WERI-Rb-1 (cell line): ENCODE results near the gene EBF3.

Source experiments
- DNase-seq: peaks from one replicate; pipeline ENCODE4 v3.0.0-alpha.2; 2020
- H3K27ac ChIP-seq: fragments of 250-450 bp; sonication (Bioruptor Pico); 2 replicates; pipeline ENCODE4 v1.5.1; 2020; ENCODE audit warnings: mild to moderate bottlenecking, moderate library complexity
- H3K27me3 ChIP-seq: fragments of 250-450 bp; sonication (Bioruptor Pico); 2 replicates; pipeline ENCODE4 v1.5.1; 2021; ENCODE audit warnings: mild to moderate bottlenecking, low read depth, moderate library complexity; ENCODE audit not compliant: insufficient read depth, severe bottlenecking
- H3K36me3 ChIP-seq: fragments of 250-450 bp; sonication (Bioruptor Pico); 2 replicates; pipeline ENCODE4 v1.5.1; 2020; ENCODE audit warnings: mild to moderate bottlenecking, moderate library complexity
- H3K4me3 ChIP-seq: 2 replicates; pipeline ENCODE4 v1.5.1; 2011; ENCODE audit warnings: low read depth, mild to moderate bottlenecking, control low read depth, low read length
- H3K9me3 ChIP-seq: fragments of 250-450 bp; sonication (Bioruptor Pico); 2 replicates; pipeline ENCODE4 v1.5.1; 2021; ENCODE audit warnings: mild to moderate bottlenecking, moderate library complexity; ENCODE audit not compliant: severe bottlenecking
- TF ChIP-seq, protein P1 (sequence below): IDR thresholded peaks from 2 replicates; pipeline ENCODE4 v1.5.1; 2011; ENCODE audit warnings: low read depth, mild to moderate bottlenecking, control low read depth, inconsistent platforms, low read length

The EBF3 gene

DNA sequence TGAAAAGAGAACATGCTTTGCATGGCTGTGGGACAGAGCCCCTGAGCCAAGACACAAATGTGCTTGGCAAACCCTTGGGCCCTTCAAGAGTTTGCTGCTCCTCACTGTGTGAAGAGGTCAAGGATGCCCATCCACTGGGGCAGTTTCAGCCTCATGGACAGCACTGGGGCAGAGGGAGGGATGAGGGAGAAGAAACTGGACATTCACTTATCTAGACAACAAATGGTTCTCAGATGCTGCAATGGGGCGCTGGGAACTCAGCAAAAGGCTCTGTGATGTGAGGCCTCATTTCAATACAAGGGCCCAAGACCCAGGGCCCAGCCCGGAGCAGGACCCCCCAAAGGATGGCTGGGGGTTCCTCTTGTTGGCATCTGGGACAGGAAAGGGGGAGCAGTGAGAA, 49.1 kb downstream of the EBF3 start:
- TF ChIP-seq, protein P1, sequence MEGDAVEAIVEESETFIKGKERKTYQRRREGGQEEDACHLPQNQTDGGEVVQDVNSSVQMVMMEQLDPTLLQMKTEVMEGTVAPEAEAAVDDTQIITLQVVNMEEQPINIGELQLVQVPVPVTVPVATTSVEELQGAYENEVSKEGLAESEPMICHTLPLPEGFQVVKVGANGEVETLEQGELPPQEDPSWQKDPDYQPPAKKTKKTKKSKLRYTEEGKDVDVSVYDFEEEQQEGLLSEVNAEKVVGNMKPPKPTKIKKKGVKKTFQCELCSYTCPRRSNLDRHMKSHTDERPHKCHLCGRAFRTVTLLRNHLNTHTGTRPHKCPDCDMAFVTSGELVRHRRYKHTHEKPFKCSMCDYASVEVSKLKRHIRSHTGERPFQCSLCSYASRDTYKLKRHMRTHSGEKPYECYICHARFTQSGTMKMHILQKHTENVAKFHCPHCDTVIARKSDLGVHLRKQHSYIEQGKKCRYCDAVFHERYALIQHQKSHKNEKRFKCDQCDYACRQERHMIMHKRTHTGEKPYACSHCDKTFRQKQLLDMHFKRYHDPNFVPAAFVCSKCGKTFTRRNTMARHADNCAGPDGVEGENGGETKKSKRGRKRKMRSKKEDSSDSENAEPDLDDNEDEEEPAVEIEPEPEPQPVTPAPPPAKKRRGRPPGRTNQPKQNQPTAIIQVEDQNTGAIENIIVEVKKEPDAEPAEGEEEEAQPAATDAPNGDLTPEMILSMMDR = no peak
- no peaks in the 10 kb centered on the region for H3K27me3 ChIP-seq
- H3K9me3 ChIP-seq = no peaks in the 10 kb centered on the region
- no peak for DNase-seq
- H3K36me3 ChIP-seq = no peaks in the 10 kb centered on the region
- H3K27ac ChIP-seq = no peak overlapping the region
- H3K4me3 ChIP-seq = no peak overlapping the region

DNA sequence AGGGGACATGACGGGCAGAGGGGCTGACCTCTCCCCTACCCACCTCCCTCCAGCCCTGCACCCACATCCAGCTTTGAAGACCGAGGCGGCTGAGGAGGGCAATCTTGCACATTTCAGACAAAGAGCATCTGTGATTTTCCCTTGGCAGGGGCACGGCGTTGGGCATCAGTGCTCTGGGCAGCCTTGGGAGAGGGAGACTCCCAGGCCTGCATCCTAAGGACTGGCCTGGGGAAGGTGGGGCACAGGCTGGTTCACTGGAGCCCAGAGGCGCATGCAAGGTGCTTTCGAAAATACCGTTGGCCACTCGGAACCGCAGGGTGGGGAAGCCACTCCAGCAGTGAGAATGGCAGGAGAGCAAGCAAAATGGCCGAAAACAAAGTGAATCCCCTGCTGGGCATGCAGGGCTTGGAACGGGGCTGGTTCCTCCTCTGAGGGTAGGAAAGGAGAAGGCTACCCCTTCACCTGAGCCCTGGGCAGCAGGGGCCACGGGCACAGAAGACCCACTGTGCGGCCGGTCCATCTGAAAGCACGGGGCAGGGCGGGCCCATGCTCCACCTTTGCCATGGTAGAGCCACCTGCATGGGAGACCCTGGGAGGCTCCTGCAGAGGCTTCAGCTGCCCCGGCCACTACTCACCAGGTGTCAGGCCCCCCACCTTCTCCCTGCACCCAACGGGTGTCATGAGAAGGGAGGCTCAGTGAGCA, 49.8 kb downstream of the EBF3 start:
- no peak for DNase-seq
- H3K27me3 ChIP-seq = no peaks in the 10 kb centered on the region
- no peaks in the 10 kb centered on the region for H3K9me3 ChIP-seq
- no peak overlapping the region for H3K4me3 ChIP-seq
- no peaks in the 10 kb centered on the region for H3K36me3 ChIP-seq
- TF ChIP-seq, protein P1 = no peak
- H3K27ac ChIP-seq = no peak overlapping the region

DNA sequence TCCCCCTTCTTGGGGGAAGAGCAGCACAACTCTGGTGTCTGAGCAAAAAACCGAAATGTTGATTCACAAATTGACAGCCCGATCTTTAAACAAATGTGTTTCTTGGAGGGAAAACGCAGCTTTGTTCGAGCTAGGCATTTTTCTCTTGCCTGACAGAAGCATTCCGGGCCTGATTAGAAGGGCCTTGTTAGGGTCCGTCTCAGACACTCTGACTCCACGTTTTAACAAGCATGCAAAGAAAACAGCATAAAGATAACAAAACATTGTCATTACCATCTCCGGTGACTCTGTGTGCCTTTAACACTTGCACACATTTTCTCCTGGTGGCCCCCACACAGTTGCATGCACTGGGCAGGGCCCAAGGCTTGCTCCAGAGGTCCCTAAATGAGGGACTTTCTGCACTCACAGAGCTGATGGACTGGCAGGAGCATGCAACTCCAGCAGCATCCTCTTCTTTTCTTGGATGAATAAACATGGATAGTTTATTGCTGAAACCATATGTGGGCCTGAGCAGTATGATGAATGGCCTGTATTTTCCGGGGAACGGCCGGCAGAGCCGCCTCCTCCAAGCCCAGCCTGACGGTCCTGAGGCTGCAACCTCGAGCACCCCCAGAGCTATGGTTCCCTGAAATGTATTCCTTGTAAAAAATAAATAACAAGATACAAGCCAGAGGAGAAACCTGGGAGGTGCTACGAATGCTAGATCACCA, 50.9 kb downstream of the EBF3 start:
- TF ChIP-seq, protein P1 = no peak
- Histone ChIP-seq H3K27me3 (no peaks in the 10 kb centered on the region), H3K27ac (no peak overlapping the region), H3K4me3 (no peak overlapping the region), H3K9me3 (no peaks in the 10 kb centered on the region), H3K36me3 (no peaks in the 10 kb centered on the region)
- DNase-seq = no peak

DNA sequence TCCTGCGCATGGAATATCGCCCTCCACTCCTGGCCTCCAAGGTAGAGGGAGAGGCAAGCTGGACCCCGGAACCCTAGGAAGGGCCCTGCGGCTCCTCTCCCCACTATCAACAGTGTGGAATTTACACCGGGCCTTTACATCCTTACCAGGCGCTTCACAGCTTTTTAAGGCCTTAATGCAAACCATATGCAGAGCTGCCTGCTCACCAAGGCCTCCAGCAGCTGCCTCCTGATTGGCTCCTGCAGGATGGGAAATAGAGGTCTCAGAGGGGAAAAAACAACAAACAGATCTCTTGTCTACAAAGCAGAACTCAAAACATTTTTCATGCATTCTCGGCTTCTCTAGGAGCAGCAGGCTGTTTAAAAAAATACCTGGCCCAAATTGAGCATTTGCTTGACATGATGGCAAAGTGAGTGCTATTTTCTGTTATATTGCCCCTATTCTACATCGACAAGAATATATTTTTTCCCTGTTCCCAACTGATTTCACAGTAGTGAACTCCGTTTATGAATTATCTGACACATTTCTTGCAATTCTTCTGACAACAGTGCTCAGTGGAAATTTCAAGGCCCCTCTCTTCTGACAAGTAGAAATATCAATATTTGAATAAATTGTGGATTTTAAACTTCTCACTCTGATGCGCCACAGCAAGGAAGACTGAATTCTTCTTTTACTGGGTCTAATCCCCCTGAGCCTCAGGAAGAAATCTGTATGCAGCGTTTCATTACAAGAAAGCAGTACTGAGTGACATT, 51.7 kb downstream of the EBF3 start:
- TF ChIP-seq, protein P1 = no peak
- Histone ChIP-seq H3K36me3 (no peaks in the 10 kb centered on the region), H3K27me3 (no peaks in the 10 kb centered on the region), H3K9me3 (no peaks in the 10 kb centered on the region), H3K4me3 (no peak overlapping the region), H3K27ac (no peak overlapping the region)
- DNase-seq = no peak

DNA sequence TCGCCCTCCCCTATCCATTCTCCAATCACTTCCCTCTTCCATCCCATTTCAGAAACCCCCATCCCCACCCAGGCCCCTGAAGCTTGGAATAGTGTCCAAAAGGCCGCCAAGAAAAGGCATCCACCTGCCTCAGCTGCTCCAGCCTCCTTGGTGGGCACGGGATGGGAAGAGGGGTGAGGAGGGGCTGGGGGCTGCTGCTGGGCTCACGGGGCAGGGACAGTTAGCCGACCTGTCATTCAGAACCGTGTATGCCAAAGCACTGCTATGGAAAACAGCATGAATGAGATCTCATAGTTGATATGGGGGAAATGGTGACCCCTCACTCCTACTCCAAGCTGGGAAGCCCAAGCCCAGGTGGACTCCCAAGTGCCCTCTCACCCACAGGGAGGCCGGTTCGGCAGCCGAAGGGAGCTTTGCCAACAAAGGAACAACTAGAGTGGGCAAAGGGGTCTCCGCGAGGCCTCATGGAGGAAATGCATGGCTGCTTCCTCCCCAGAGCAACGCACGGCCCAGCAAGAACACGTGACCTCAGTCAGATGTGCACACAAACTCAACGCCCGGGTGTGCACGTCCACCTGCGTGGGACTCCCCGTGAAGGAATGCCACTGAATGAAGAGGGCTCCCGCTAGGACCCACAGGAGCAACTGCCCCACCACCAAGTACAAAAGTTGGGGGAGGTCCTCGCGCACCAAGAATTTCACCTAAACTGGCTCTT, 52.5 kb downstream of the EBF3 start:
- no peak overlapping the region for H3K27ac ChIP-seq
- no peaks in the 10 kb centered on the region for H3K9me3 ChIP-seq

More for the DNA sequence above, 52.5 kb downstream of the EBF3 start:
- H3K27me3 ChIP-seq = no peaks in the 10 kb centered on the region
- no peaks in the 10 kb centered on the region for H3K36me3 ChIP-seq
- TF ChIP-seq, protein P1 = no peak
- H3K4me3 ChIP-seq = no peak overlapping the region
- no peak for DNase-seq
